ENCODE data around the gene SCN8A.
"Not testable (repeated sequence)": the region's sequence is repeated elsewhere in the genome, so short reads cannot be mapped to it uniquely, and the experiment has no call there.

Gene SCN8A

GRCh38 chr12:51622564-51622963 is 31.5 kb downstream of the SCN8A start:
- DNase-seq (ENCODE audit: low read depth): no peak

GRCh38 chr12:51625370-51625769 is 34.3 kb downstream of the SCN8A start:
- no peak for DNase-seq (ENCODE audit: low read depth)

GRCh38 chr12:51626115-51626514 is 35.1 kb downstream of the SCN8A start:
- no peak for DNase-seq (ENCODE audit: low read depth)

GRCh38 chr12:51626629-51627028 is 35.6 kb downstream of the SCN8A start:
- DNase-seq (ENCODE audit: low read depth): no peak

- DNase-seq (ENCODE audit: low read depth): no peak
These were observed 39.3 kb downstream of the SCN8A start for GRCh38 chr12:51630256-51630880.

GRCh38 chr12:51630986-51631385 is 40.0 kb downstream of the SCN8A start:
- no peak for DNase-seq (ENCODE audit: low read depth)

- no peak for DNase-seq (ENCODE audit: low read depth)
These were observed 40.6 kb downstream of the SCN8A start for GRCh38 chr12:51631591-51631990.

GRCh38 chr12:51632623-51633022 is 41.6 kb downstream of the SCN8A start:
- DNase-seq (ENCODE audit: low read depth): no peak

- no peak for DNase-seq (ENCODE audit: low read depth)
These were observed 44.3 kb downstream of the SCN8A start for GRCh38 chr12:51635346-51635745.

- DNase-seq (ENCODE audit: low read depth): no peak
These were observed 45.5 kb downstream of the SCN8A start for GRCh38 chr12:51636581-51636980.

GRCh38 chr12:51636986-51637385 is 46.0 kb downstream of the SCN8A start:
- DNase-seq (ENCODE audit: low read depth): no peak

- no peak for DNase-seq (ENCODE audit: low read depth)
These were observed 48.3 kb downstream of the SCN8A start for GRCh38 chr12:51639361-51639760.

- no peak for DNase-seq (ENCODE audit: low read depth)
These were observed 51.3 kb downstream of the SCN8A start for GRCh38 chr12:51642286-51642685.

- DNase-seq (ENCODE audit: low read depth): no peak
These were observed 52.9 kb downstream of the SCN8A start for GRCh38 chr12:51643951-51644350.

- not testable (repeated sequence) for DNase-seq (ENCODE audit: low read depth)
These were observed 53.7 kb downstream of the SCN8A start for GRCh38 chr12:51644691-51645090.

GRCh38 chr12:51645961-51646360 is 54.9 kb downstream of the SCN8A start:
- DNase-seq (ENCODE audit: low read depth): no peak

GRCh38 chr12:51647647-51648046 is 56.6 kb downstream of the SCN8A start:
- DNase-seq (ENCODE audit: low read depth): no peak

GRCh38 chr12:51653431-51653830 is 62.4 kb downstream of the SCN8A start:
- DNase-seq (ENCODE audit: low read depth): no peak

GRCh38 chr12:51661199-51661598 is 70.2 kb downstream of the SCN8A start:
- no peak for DNase-seq (ENCODE audit: low read depth)

GRCh38 chr12:51661836-51662235 is 70.8 kb downstream of the SCN8A start:
- DNase-seq (ENCODE audit: low read depth): no peak

- DNase-seq (ENCODE audit: low read depth): no peak
These were observed 71.7 kb downstream of the SCN8A start for GRCh38 chr12:51662728-51663154.

- no peak for DNase-seq (ENCODE audit: low read depth)
These were observed 72.4 kb downstream of the SCN8A start for GRCh38 chr12:51663390-51663789.

- DNase-seq (ENCODE audit: low read depth): no peak
These were observed 75.7 kb downstream of the SCN8A start for GRCh38 chr12:51666696-51667095.

- DNase-seq (ENCODE audit: low read depth): no peak
These were observed 76.2 kb downstream of the SCN8A start for GRCh38 chr12:51667269-51667668.

GRCh38 chr12:51669271-51669670 is 78.2 kb downstream of the SCN8A start:
- no peak for DNase-seq (ENCODE audit: low read depth)
